Measurements from ENCODE around the gene IQCC. TPM values are rescaled to one million over a fixed set of nuclear protein-coding genes. Genes with fewer than 3 reads are reported as not detected.

Gene IQCC
- total RNA-seq, 3 donors from 2014 or later: 1.8 to 3.5 (median 2.3) TPM

- Histone ChIP-seq H3K9me3 (no peaks in the 10 kb centered on the region), H3K36me3 (peaks cover 6% of the 10 kb centered on the region), H3K27me3 (no peaks in the 10 kb centered on the region), H3K4me3 (peak overlapping the region in 2 of 3 donors; percentile 66 to 92), H3K4me1 (peaks cover 10% of the 10 kb centered on the region in 2 donors), H3K27ac (peak overlapping the region; percentile 97)
- intact Hi-C loops (cut with DNase I; ENCODE audit: low total_unique reads): no loop called here
- DNase-seq (ENCODE audit: low spot score in 2 of 2): no peak
- TF ChIP-seq POLR2AphosphoS5 (IDR thresholded peaks at IDR 0.05) (no peak), CTCF (IDR thresholded peaks at IDR 0.05) (no peak), POLR2A (IDR thresholded peaks at IDR 0.05) (no peak)
Measured at GRCh38 chr1:32223683-32224082, 18.2 kb downstream of the IQCC start.

- TF ChIP-seq CTCF (IDR thresholded peaks at IDR 0.05): no peak
- TF ChIP-seq POLR2AphosphoS5 (IDR thresholded peaks at IDR 0.05): no peak
- no peak for TF ChIP-seq POLR2A (IDR thresholded peaks at IDR 0.05)
- intact Hi-C loops (cut with DNase I; ENCODE audit: low total_unique reads): no loop called here
- no peak for DNase-seq (ENCODE audit: low spot score in 2 of 2)
- no peaks in the 10 kb centered on the region for H3K9me3 ChIP-seq
- peaks cover 12% of the 10 kb centered on the region for H3K36me3 ChIP-seq
- H3K4me1 ChIP-seq: peaks cover 10% of the 10 kb centered on the region in 2 donors
- H3K27me3 ChIP-seq: no peaks in the 10 kb centered on the region
- H3K27ac ChIP-seq: peak overlapping the region; percentile 97
- peak overlapping the region in 1 of 3 donors; percentile 15 for H3K4me3 ChIP-seq
Measured at GRCh38 chr1:32224285-32224684, 18.8 kb downstream of the IQCC start.

GRCh38 chr1:32228771-32229170 is 23.3 kb downstream of the IQCC start:
- H3K4me1 ChIP-seq: peaks cover 2% of the 10 kb centered on the region in 2 donors
- no peak for DNase-seq (ENCODE audit: low spot score in 2 of 2)
- peaks cover 12% of the 10 kb centered on the region for H3K36me3 ChIP-seq
- no peak overlapping the region for H3K27ac ChIP-seq
- intact Hi-C loops (cut with DNase I; ENCODE audit: low total_unique reads): no loop called here
- no peaks in the 10 kb centered on the region for H3K9me3 ChIP-seq
- no peak for TF ChIP-seq POLR2A (IDR thresholded peaks at IDR 0.05)
- no peak for TF ChIP-seq POLR2AphosphoS5 (IDR thresholded peaks at IDR 0.05)
- TF ChIP-seq CTCF (IDR thresholded peaks at IDR 0.05): no peak
- no peak overlapping the region for H3K4me3 ChIP-seq
- no peaks in the 10 kb centered on the region for H3K27me3 ChIP-seq

GRCh38 chr1:32231843-32232432 is 26.5 kb downstream of the IQCC start:
- Histone ChIP-seq H3K4me3 (no peak overlapping the region), H3K9me3 (no peaks in the 10 kb centered on the region), H3K27me3 (no peaks in the 10 kb centered on the region), H3K4me1 (no peaks in the 10 kb centered on the region), H3K36me3 (peaks cover 12% of the 10 kb centered on the region), H3K27ac (no peak overlapping the region)
- no peak for DNase-seq (ENCODE audit: low spot score in 2 of 2)
- TF ChIP-seq CTCF (IDR thresholded peaks at IDR 0.05) (no peak), POLR2A (IDR thresholded peaks at IDR 0.05) (no peak), POLR2AphosphoS5 (IDR thresholded peaks at IDR 0.05) (no peak)
- intact Hi-C loops (cut with DNase I; ENCODE audit: low total_unique reads): loop anchor here (2.0 kb wide), 1 partner anchor 57 kb away; no protein-coding TSS in a partner anchor

GRCh38 chr1:32232558-32233304 is 27.3 kb downstream of the IQCC start:
- H3K27me3 ChIP-seq: no peaks in the 10 kb centered on the region
- no peak overlapping the region for H3K4me3 ChIP-seq
- no peak for TF ChIP-seq POLR2A (IDR thresholded peaks at IDR 0.05)
- no peak for TF ChIP-seq CTCF (IDR thresholded peaks at IDR 0.05)
- no peak for TF ChIP-seq POLR2AphosphoS5 (IDR thresholded peaks at IDR 0.05)
- no peaks in the 10 kb centered on the region for H3K9me3 ChIP-seq
- H3K4me1 ChIP-seq: no peaks in the 10 kb centered on the region
- H3K36me3 ChIP-seq: peaks cover 12% of the 10 kb centered on the region
- no peak overlapping the region for H3K27ac ChIP-seq
- DNase-seq (ENCODE audit: low spot score in 2 of 2): no peak
- intact Hi-C loops (cut with DNase I; ENCODE audit: low total_unique reads): no loop called here
